Mucosa of descending colon (tissue), 3 donors: Measurements from ENCODE around the gene RAB7A. TPM values are rescaled to one million over a fixed set of nuclear protein-coding genes. Genes with fewer than 3 reads are reported as not detected.
A peak's percentile ranks its signal among the peaks of the same experiment; 100 is the strongest.

ENCODE experiments used
- ATAC-seq: fragments of 200-7000 bp; cut with Tn5 transposase; one replicate; pipeline ENCODE4 v1.9.1; 2020; ENCODE audit warnings: mild to moderate bottlenecking, moderate library complexity
- DNase-seq, 3 donors: peaks; one replicate each; pipeline ENCODE4 v3.0.0-alpha.2; 2020
- H3K36me3 ChIP-seq: fragments of 200-600 bp; one replicate; pipeline ENCODE4 v1.8.0; 2021; ENCODE audit warnings: low read depth, mild to moderate bottlenecking
- H3K4me1 ChIP-seq: fragments of 200-600 bp; one replicate; pipeline ENCODE4 v1.8.0; 2021; ENCODE audit warnings: low read depth, mild to moderate bottlenecking
- H3K4me3 ChIP-seq: fragments of 200-600 bp; one replicate; pipeline ENCODE4 v1.8.0; 2021; ENCODE audit warnings: mild to moderate bottlenecking
- H3K9me3 ChIP-seq: fragments of 200-600 bp; one replicate; pipeline ENCODE4 v1.8.0; 2021; ENCODE audit warnings: mild to moderate bottlenecking
- intact Hi-C, 2 donors: fragments of 100-400 bp; cut with DNase I in 1 of 2; cut with micrococcal nuclease in 1 of 2; formaldehyde crosslinking; loops; one replicate each; pipeline versions ENCODE4 v1.11.0 to v1.11.1; 2022; cut with DNase I, micrococcal nuclease
- total RNA-seq, 3 donors: library from RNA; stranded (reverse); fragmentation: NEBNext Ultra II Directional in 2 of 3; extraction: Animal tissue kit (Norgen Biotek cat#: 25700) in 2 of 3; gene quantifications; one replicate each; pipeline versions ENCODE4 v1.2.1 to v1.2.4, GENCODE V29; 2021 to 2023
- TF ChIP-seq, protein P1 (sequence below): fragments of 200-600 bp; IDR thresholded peaks from one replicate; pipeline ENCODE4 v1.8.0; 2022; ENCODE audit warnings: antibody characterized with exemption, mild to moderate bottlenecking
- donor health status: DM: no; HTN: no; CAD: no; lungs with moderate emphysema.
- donor health status: DM: no; HTN: no; CAD: no.
- donor health status: DM: no; HTN: yes; CAD: no.

Gene RAB7A
- total RNA-seq, 3 donors from 2014 or later = 237 to 302 (median 265) TPM

DNA sequence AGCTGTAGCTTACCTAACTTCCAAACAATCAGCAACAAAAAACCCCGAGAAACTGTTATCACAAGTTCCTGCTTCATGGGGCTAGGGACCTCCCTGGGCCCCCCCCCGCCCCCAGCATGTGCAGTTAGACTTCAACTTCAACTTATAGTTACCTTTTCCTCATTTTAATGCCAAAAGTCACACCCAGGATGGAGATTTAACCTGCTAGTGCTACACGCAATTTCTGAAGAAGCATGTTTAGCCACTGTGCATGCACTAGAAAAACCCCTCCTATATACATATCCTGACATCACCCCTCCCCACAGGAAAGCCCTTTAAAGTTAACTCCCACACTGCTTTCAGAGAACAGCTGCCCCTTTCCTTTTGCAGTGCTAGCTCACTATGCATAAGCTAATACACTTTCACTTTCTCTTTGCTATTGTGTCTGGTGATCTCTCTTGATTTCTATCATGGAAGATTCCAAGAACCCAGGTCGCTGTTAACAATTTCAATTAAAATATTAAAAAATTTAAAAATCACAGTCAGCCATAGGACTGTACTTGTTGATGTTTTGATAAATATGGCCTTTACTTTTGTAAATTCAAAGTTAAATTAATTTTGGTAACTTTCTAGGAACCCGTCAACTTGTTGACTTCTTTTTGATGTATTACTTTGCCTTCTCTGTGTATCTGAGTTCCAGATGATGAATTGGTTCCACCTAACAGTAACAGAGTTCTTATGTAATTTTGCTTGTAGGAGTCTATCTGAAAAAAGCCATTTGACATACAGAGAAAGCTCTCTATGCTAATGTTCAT is 78.2 kb downstream of the RAB7A start:
- no peaks in the 10 kb centered on the region for H3K36me3 ChIP-seq
- DNase-seq = peak in 1 of 3 donors; percentile 35
- TF ChIP-seq, protein P1, sequence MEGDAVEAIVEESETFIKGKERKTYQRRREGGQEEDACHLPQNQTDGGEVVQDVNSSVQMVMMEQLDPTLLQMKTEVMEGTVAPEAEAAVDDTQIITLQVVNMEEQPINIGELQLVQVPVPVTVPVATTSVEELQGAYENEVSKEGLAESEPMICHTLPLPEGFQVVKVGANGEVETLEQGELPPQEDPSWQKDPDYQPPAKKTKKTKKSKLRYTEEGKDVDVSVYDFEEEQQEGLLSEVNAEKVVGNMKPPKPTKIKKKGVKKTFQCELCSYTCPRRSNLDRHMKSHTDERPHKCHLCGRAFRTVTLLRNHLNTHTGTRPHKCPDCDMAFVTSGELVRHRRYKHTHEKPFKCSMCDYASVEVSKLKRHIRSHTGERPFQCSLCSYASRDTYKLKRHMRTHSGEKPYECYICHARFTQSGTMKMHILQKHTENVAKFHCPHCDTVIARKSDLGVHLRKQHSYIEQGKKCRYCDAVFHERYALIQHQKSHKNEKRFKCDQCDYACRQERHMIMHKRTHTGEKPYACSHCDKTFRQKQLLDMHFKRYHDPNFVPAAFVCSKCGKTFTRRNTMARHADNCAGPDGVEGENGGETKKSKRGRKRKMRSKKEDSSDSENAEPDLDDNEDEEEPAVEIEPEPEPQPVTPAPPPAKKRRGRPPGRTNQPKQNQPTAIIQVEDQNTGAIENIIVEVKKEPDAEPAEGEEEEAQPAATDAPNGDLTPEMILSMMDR = no peak
- peak; percentile 75 for ATAC-seq
- intact Hi-C loops = no loop called here
- H3K4me3 ChIP-seq = no peak overlapping the region
- H3K9me3 ChIP-seq = no peaks in the 10 kb centered on the region
- peaks cover 7% of the 10 kb centered on the region for H3K4me1 ChIP-seq

DNA sequence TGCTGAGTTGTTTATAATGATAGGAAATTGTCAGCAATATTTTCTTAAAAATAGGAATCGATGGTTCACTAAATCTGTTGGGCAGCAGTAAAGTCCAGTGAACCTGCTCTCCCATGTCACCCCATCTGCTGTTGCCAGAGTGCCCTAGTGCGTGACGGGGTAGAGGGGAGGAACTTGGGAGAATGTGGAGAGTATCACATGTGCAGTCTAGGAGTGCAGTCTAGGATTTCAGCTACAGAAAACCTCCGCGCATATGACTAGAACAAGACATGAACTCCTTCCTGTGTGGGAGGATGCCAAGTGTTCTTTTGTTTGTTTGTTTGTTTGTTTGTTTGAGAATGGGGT is 78.8 kb downstream of the RAB7A start:
- H3K4me3 ChIP-seq = no peak overlapping the region

DNA sequence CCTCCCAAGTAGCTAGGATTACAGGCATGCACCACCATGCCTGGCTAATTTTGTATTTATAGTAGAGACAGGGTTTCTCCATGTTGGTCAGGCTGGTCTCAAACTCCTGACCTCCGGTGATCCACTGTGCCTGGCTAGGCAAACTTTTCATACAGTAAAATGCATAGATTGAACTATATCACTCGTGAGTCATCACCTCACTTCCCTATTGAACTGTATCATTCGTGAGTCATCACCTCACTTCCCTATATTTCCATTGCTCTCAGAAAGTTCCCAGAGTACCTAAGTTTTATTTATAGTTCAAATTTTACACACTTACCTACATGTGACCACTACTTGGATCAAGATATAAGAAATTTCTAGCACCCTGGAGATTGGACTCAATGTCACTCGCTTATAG is 79.8 kb downstream of the RAB7A start:
- Histone ChIP-seq H3K9me3 (no peaks in the 10 kb centered on the region), H3K4me1 (peaks cover 7% of the 10 kb centered on the region), H3K36me3 (no peaks in the 10 kb centered on the region), H3K4me3 (no peak overlapping the region)
- ATAC-seq = peak; percentile 90
- intact Hi-C loops = no loop called here
- TF ChIP-seq, protein P1 = no peak
- DNase-seq = no peak

More for the DNA sequence above, 78.8 kb downstream of the RAB7A start:
- intact Hi-C loops = no loop called here
- H3K9me3 ChIP-seq = no peaks in the 10 kb centered on the region
- H3K4me1 ChIP-seq = peaks cover 7% of the 10 kb centered on the region
- DNase-seq (no peak), ATAC-seq (no peak)
- H3K36me3 ChIP-seq = no peaks in the 10 kb centered on the region
- TF ChIP-seq, protein P1 = no peak

DNA sequence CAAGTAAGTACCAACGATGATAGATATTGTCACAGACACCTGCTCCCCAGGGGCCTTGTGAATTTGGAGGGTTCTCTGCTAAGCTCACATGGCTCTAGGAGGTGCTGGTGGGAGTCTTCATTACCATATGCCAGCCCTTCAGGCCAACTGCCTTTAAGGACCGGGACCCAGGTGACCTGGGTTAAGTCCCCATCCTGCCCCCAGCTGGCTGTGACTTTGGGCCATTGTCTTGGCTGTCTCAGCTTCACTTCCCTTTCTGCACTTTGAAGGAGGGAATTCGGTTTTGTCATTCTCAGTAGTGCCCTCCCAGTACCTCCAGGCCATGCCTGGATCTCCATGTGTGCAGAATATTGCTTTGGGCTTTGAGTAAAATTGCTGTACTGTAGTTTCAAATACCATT is 80.6 kb downstream of the RAB7A start:
- Histone ChIP-seq H3K36me3 (no peaks in the 10 kb centered on the region), H3K4me1 (peaks cover 7% of the 10 kb centered on the region), H3K9me3 (no peaks in the 10 kb centered on the region), H3K4me3 (no peak overlapping the region)
- TF ChIP-seq, protein P1 = no peak
- ATAC-seq (no peak), DNase-seq (no peak)
- intact Hi-C loops = no loop called here

DNA sequence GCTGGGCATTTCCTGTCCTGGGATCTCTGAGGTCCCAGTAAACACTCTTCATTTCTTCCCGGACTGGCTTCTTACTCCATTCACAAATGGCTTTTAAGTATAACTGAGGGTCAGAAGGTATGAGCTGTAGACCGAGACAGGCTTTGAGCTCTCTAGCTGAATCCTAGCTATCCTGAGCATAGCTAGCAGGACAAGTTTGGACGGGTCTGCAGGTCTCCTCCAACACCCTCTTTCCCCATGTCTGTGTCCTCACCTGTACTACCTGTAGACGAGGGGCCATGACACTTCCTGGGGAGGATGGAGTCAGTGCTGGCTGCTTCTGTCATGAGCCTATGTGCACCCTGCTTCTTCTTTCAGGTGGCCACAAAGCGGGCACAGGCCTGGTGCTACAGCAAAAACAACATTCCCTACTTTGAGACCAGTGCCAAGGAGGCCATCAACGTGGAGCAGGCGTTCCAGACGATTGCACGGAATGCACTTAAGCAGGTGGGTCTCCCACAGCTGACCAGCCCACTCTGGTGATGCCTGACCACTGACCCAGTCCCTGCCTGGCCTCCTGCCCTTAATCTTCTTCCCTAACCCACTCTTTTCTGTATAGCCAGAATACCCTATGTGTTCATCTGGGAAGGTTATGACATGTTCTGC is 81.3 kb downstream of the RAB7A start:
- H3K9me3 ChIP-seq = no peaks in the 10 kb centered on the region
- no peak overlapping the region for H3K4me3 ChIP-seq
- H3K36me3 ChIP-seq = no peaks in the 10 kb centered on the region
- peaks cover 7% of the 10 kb centered on the region for H3K4me1 ChIP-seq
- DNase-seq (no peak), ATAC-seq (no peak)
- intact Hi-C loops = no loop called here
- TF ChIP-seq, protein P1 = no peak
